Stimulated activated CD8-positive, alpha-beta memory T cell treated with anti-CD3 and anti-CD28 coated beads, Interleukin-4, amount 100 ng/mL, for 1 hour (primary cell): Measurements from ENCODE around the gene NUDT4.

ENCODE experiments used
- DNase-seq, 2 donors: peaks; one replicate each; pipeline ENCODE4 v3.0.0-alpha.2; 2020; ENCODE audit warnings: low read depth in 2 of 2, low spot score in 1 of 2

Gene NUDT4

DNA sequence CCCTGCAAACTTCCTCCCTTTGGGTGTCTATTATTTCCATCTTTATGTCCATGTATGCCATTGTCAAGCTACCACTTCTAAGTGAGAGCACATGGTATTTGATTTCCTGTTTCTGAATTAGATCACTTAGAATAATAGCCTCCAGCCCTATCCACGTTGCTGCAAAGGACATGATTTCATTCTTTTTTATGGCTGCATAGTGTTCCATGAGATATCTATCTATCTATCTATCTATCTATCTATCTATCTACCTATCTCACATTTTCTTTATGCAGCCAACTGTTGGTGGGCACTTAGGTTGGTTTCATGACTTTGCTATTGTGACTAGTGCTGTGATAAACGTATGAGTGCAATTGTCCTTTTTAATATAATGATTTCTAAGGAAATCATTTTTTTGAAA lies 78.4 kb downstream of the NUDT4 start:
- no peak for DNase-seq
